GM23338 (cell line): ENCODE data around the gene DLG2. TPM values are rescaled to one million over a fixed set of nuclear protein-coding genes. Genes with fewer than 3 reads are reported as not detected.

Experiments used
- ATAC-seq: fragments of 200-7000 bp; cut with Tn5 transposase; 3 replicates; pipeline ENCODE4 v1.9.1; 2020
- DNase-seq: peaks from one replicate; pipeline ENCODE4 v3.0.0-alpha.2; 2015; ENCODE audit warnings: low spot score
- H2AFZ ChIP-seq: fragments of 200-600 bp; sonication (generic); 2 replicates; pipeline ENCODE4 v1.8.0; 2016; ENCODE audit warnings: antibody characterized with exemption, mild to moderate bottlenecking, moderate library complexity
- H3F3A ChIP-seq: fragments of 200-600 bp; sonication (generic); replicated peaks from 2 replicates; pipeline ENCODE4 v1.8.0; 2017; ENCODE audit warnings: antibody characterized with exemption, mixed run types, low read depth
- H3K27ac ChIP-seq: fragments of 200-600 bp; sonication (generic); 2 replicates; pipeline ENCODE4 v1.6.1; 2016; ENCODE audit warnings: low read depth
- H3K27me3 ChIP-seq: fragments of 200-600 bp; sonication (generic); 2 replicates; pipeline ENCODE4 v1.8.0; 2016; ENCODE audit warnings: mild to moderate bottlenecking, mixed run types, moderate library complexity; ENCODE audit not compliant: insufficient read depth
- H3K36me3 ChIP-seq: fragments of 200-600 bp; sonication (generic); 2 replicates; pipeline ENCODE4 v1.8.0; 2016; ENCODE audit warnings: mild to moderate bottlenecking; ENCODE audit not compliant: insufficient read depth
- H3K4me1 ChIP-seq: fragments of 200-600 bp; sonication (generic); 2 replicates; pipeline ENCODE4 v1.8.0; 2016; ENCODE audit warnings: mild to moderate bottlenecking, moderate library complexity; ENCODE audit not compliant: insufficient read depth
- H3K4me2 ChIP-seq: fragments of 200-600 bp; sonication (generic); 2 replicates; pipeline ENCODE4 v1.7.1; 2017; ENCODE audit warnings: mixed run types
- H3K4me3 ChIP-seq: fragments of 200-600 bp; sonication (generic); 2 replicates; pipeline ENCODE4 v1.6.1; 2016; ENCODE audit warnings: mixed run types
- H3K79me2 ChIP-seq: fragments of 200-600 bp; sonication (generic); replicated peaks from 2 replicates; pipeline ENCODE4 v1.8.0; 2017; ENCODE audit warnings: mild to moderate bottlenecking; ENCODE audit not compliant: insufficient read depth
- H3K9me2 ChIP-seq: fragments of 200-600 bp; sonication (generic); 2 replicates; pipeline ENCODE4 v1.8.0; 2017; ENCODE audit not compliant: insufficient read depth
- H4K20me1 ChIP-seq: fragments of 200-600 bp; sonication (generic); replicated peaks from 2 replicates; pipeline ENCODE4 v1.8.0; 2017; ENCODE audit warnings: mild to moderate bottlenecking; ENCODE audit not compliant: insufficient read depth
- H3K27ac Mint-ChIP-seq: 2 replicates; pipeline ENCODE4 v1.8.0; 2020; ENCODE audit warnings: inconsistent platforms, mild to moderate bottlenecking, moderate library complexity, mixed read lengths
- H3K27me3 Mint-ChIP-seq: 3 replicates; pipeline ENCODE4 v1.8.0; 2022; ENCODE audit warnings: low read depth, mild to moderate bottlenecking, moderate library complexity, mixed read lengths, inconsistent platforms; ENCODE audit not compliant: insufficient read depth, poor library complexity
- H3K36me3 Mint-ChIP-seq: 3 replicates; pipeline ENCODE4 v1.8.0; 2021; ENCODE audit warnings: low read depth, mild to moderate bottlenecking, inconsistent platforms, moderate library complexity, mixed read lengths
- H3K4me1 Mint-ChIP-seq: 3 replicates; pipeline ENCODE4 v1.8.0; 2020; ENCODE audit warnings: mild to moderate bottlenecking, inconsistent platforms, mixed read lengths
- H3K4me3 Mint-ChIP-seq: 3 replicates; pipeline ENCODE4 v1.8.0; 2021; ENCODE audit warnings: moderate library complexity, mild to moderate bottlenecking, inconsistent platforms, mixed read lengths
- H3K9me3 Mint-ChIP-seq: 3 replicates; pipeline ENCODE4 v1.8.0; 2020; ENCODE audit warnings: moderate library complexity, mild to moderate bottlenecking, inconsistent platforms, mixed read lengths
- CREB1 ChIP-seq: fragments of 250-450 bp; sonication (Bioruptor Pico); IDR thresholded peaks from 2 replicates; pipeline ENCODE4 v1.5.0; 2020; ENCODE audit warnings: low read depth, mild to moderate bottlenecking, moderate library complexity
- ETS1 ChIP-seq: IDR thresholded peaks from 2 replicates; pipeline ENCODE4 v1.6.1; 2016; ENCODE audit warnings: antibody characterized with exemption
- EZH2 ChIP-seq: fragments of 200-600 bp; sonication (generic); IDR thresholded peaks from one replicate; pipeline ENCODE4 v1.8.0; 2017; ENCODE audit warnings: antibody characterized with exemption, mild to moderate bottlenecking, low read depth; ENCODE audit not compliant: unreplicated experiment
- EZH2phosphoT487 ChIP-seq: fragments of 200-600 bp; sonication (generic); IDR thresholded peaks from one replicate; pipeline ENCODE4 v1.8.1; 2018; ENCODE audit warnings: antibody characterized with exemption; ENCODE audit not compliant: unreplicated experiment
- JUNB ChIP-seq: IDR thresholded peaks from one replicate; pipeline ENCODE4 v1.6.1; 2016; ENCODE audit warnings: antibody characterized with exemption; ENCODE audit not compliant: unreplicated experiment
- NANOG ChIP-seq: IDR thresholded peaks from 2 replicates; pipeline ENCODE4 v1.6.1; 2016; ENCODE audit warnings: antibody characterized with exemption, borderline replicate concordance
- POLR2AphosphoS5 ChIP-seq: IDR thresholded peaks from 2 replicates; pipeline ENCODE4 v1.6.1; 2016; ENCODE audit warnings: antibody characterized with exemption, low read depth
- ZNF114 ChIP-seq: fragments of 250-450 bp; sonication (Bioruptor Pico); IDR thresholded peaks from 2 replicates; pipeline ENCODE4 v1.5.0; 2020; ENCODE audit warnings: mild to moderate bottlenecking, moderate library complexity
- ZNF331 ChIP-seq: fragments of 250-450 bp; sonication (Bioruptor Pico); IDR thresholded peaks from 2 replicates; pipeline ENCODE4 v1.5.0; 2020; ENCODE audit warnings: low read depth, mild to moderate bottlenecking, moderate library complexity
- ZNF462 ChIP-seq: fragments of 250-450 bp; sonication (Bioruptor Pico); IDR thresholded peaks from 2 replicates; pipeline ENCODE4 v1.5.0; 2020; ENCODE audit warnings: mild to moderate bottlenecking, moderate library complexity
- polyA plus RNA-seq: library from polyadenylated mRNA; unstranded; fragments of >200 nt; fragmentation: Nextera tagmentation; extraction: Ambion mirVana; gene quantifications from 2 replicates; pipeline ENCODE4 v1.2.1, GENCODE V29; 2016
- total RNA-seq: library from RNA; depleted of rRNA; stranded (reverse); fragments of >200 nt; shearing (Covaris generic); gene quantifications from 2 replicates; pipeline ENCODE4 v1.2.3, GENCODE V29; 2014
- TF ChIP-seq, protein P1 (sequence below), 2 experiments: fragments of 200-600 bp in 1 of 2; sonication (generic) in 1 of 2; conservative IDR thresholded peaks; 2 replicates each; pipeline versions ENCODE4 v1.5.1 to v1.6.1; 2016 to 2017; ENCODE audit warnings: antibody characterized with exemption in 2 of 2, low read depth in 2 of 2, mild to moderate bottlenecking in 2 of 2, moderate library complexity in 1 of 2

Gene DLG2
- total and polyA plus RNA-seq, 2 experiments from 2014 or later: 19.8 to 21.5 TPM

DNA sequence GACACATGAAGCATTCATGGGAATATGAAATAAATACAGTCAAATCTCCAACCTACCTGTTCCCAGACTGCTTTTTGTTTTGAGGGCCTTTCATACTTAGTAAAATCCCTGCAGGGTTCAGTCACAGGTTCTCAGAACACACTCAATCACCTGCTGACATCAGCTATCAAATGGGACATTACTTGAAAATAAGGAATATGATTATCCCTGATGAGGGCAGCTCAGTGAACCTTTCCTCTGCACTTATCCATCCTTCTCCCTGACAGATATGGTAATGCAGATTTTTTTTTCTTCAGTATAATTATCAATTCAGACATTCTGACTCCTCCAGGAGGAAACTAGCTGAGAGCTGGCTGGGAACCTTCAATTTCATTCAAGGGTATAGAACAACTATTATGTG lies 1213.6 kb downstream of the DLG2 start:
- Mint-ChIP-seq H3K4me1 (peaks cover 11% of the 10 kb centered on the region), H3K9me3 (no peaks in the 10 kb centered on the region), H3K4me3 (no peak overlapping the region), H3K36me3 (no peaks in the 10 kb centered on the region), H3K27me3 (no peaks in the 10 kb centered on the region), H3K27ac (no peak overlapping the region)
- no peak overlapping the region for H3K4me2 ChIP-seq
- ATAC-seq: no peak
- no peak overlapping the region for H2AFZ ChIP-seq
- no peaks in the 10 kb centered on the region for H3K79me2 ChIP-seq
- H3K4me3 ChIP-seq: no peak overlapping the region
- no peaks in the 10 kb centered on the region for H3K36me3 ChIP-seq
- H3K4me1 ChIP-seq: peaks cover 12% of the 10 kb centered on the region
- H3K27me3 ChIP-seq: no peaks in the 10 kb centered on the region
- H3K9me2 ChIP-seq: no peaks in the 10 kb centered on the region
- H3F3A ChIP-seq: no peaks in the 10 kb centered on the region
- TF ChIP-seq ETS1: no peak
- TF ChIP-seq CREB1 (CRISPR knock-in tag): no peak
- no peak for TF ChIP-seq EZH2phosphoT487
- TF ChIP-seq ZNF114 (CRISPR knock-in tag): no peak
- no peak for TF ChIP-seq ZNF331
- TF ChIP-seq, protein P1, sequence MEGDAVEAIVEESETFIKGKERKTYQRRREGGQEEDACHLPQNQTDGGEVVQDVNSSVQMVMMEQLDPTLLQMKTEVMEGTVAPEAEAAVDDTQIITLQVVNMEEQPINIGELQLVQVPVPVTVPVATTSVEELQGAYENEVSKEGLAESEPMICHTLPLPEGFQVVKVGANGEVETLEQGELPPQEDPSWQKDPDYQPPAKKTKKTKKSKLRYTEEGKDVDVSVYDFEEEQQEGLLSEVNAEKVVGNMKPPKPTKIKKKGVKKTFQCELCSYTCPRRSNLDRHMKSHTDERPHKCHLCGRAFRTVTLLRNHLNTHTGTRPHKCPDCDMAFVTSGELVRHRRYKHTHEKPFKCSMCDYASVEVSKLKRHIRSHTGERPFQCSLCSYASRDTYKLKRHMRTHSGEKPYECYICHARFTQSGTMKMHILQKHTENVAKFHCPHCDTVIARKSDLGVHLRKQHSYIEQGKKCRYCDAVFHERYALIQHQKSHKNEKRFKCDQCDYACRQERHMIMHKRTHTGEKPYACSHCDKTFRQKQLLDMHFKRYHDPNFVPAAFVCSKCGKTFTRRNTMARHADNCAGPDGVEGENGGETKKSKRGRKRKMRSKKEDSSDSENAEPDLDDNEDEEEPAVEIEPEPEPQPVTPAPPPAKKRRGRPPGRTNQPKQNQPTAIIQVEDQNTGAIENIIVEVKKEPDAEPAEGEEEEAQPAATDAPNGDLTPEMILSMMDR (conservative IDR thresholded peaks at IDR 0.05; ENCODE audit: low read depth in 2 of 2): no peak
- no peak for TF ChIP-seq POLR2AphosphoS5
- TF ChIP-seq EZH2: no peak
- H3K27ac ChIP-seq: no peak overlapping the region
- H4K20me1 ChIP-seq: no peaks in the 10 kb centered on the region
- DNase-seq: no peak

DNA sequence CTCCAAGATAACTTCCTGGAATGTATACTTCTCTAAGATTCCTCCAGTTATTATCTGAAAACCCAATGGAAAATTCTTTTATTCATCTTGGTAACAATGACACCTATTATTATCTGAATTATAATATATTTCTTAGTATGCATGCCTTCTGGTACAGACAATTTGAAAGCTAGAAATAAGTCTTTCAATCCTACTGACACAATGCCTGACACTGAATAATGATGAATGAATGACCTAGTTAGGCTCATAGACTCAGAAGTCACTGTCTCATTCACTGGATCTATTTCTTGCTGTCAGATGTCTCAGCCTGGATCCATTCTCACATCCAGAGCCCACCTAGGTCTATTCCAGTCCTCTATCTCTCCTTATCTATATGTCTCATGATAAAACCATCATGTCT lies 1214.3 kb downstream of the DLG2 start:
- no peak for ATAC-seq
- TF ChIP-seq ZNF114 (CRISPR knock-in tag): no peak
- TF ChIP-seq NANOG: no peak
- no peak for TF ChIP-seq JUNB
- no peak for TF ChIP-seq POLR2AphosphoS5
- no peak for TF ChIP-seq ZNF462 (CRISPR knock-in tag)

More for the DNA sequence above, 1214.3 kb downstream of the DLG2 start:
- no peaks in the 10 kb centered on the region for H4K20me1 ChIP-seq
- H3K9me2 ChIP-seq: no peaks in the 10 kb centered on the region
- no peak overlapping the region for H3K4me3 ChIP-seq
- Mint-ChIP-seq H3K9me3 (no peaks in the 10 kb centered on the region), H3K4me1 (peaks cover 11% of the 10 kb centered on the region), H3K27me3 (no peaks in the 10 kb centered on the region), H3K27ac (no peak overlapping the region), H3K36me3 (no peaks in the 10 kb centered on the region), H3K4me3 (no peak overlapping the region)
- no peak overlapping the region for H3K27ac ChIP-seq
- H2AFZ ChIP-seq: no peak overlapping the region
- H3K79me2 ChIP-seq: no peaks in the 10 kb centered on the region
- no peak for DNase-seq
- H3K27me3 ChIP-seq: no peaks in the 10 kb centered on the region
- no peaks in the 10 kb centered on the region for H3F3A ChIP-seq
- H3K4me1 ChIP-seq: peaks cover 13% of the 10 kb centered on the region
- no peak overlapping the region for H3K4me2 ChIP-seq
- H3K36me3 ChIP-seq: no peaks in the 10 kb centered on the region
